HG03342 (cell line): ENCODE results near the gene CCDC170.

Experiments
- ATAC-seq: cut with Tn5 transposase; IDR thresholded peaks from one replicate; pipeline ENCODE4 v1.9.1; 2021; ENCODE audit warnings: mild to moderate bottlenecking, moderate library complexity; ENCODE audit not compliant: unreplicated experiment

CCDC170 gene

GRCh38 chr6:151651639-151652038 lies 157.8 kb downstream of the CCDC170 start:
- ATAC-seq = no peak

DNA sequence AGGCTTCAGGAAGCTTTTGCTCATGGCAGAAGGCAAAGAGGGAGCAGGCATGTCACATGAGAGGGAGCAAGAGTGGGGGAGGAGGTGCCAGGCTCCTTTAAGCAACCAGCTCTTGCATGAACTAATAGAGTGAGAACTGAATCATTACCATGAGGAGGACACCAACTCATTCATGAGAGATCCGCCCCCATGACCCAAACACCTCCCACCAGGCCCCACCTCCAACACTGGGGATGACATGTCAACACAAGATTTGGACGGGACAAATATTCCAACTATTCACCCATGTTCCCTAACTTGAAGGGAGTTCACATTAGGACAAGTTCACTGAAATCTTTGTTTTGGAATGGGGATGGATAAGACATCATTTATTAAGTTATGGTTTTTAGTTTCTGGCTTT lies 158.5 kb downstream of the CCDC170 start:
- no peak for ATAC-seq

DNA sequence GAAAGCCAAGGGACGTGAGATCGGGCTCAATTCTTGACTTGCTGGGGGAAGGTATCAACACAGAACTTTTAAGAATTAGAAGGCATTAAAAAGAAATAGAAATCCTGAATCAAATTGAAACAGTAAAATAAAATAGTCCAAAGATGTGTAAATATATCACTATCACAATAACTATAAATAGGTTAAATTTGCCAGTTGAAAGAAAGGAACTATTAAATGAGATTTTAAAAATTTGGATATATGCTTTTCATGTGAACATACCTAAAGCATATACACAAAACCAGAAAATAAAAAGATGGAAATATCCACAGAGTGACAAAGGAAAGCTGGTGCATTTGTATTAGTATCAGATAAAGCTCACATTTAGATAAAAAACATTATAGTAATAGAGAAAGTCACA lies 161.3 kb downstream of the CCDC170 start:
- ATAC-seq = no peak

- ATAC-seq = no peak
Observed at GRCh38 chr6:151656392-151656791, 162.6 kb downstream of the CCDC170 start.

DNA sequence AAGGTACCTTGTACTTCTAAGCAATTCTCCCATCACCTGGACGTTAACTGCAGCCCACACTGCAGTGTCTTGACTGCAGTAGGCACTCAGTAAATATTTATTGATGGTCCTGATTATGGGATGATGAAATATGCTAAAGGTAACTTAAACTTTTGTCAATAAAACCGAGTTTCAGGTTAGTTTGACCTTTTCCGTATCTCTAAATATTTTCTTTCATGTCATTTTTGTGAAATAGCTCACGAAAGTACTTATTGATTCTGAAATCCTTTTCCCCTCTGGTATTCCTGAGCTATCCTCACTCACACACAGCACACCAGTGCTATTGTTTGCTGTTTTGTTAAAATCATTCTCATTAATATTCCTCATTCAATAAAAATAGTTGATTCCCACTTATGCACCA lies 164.3 kb downstream of the CCDC170 start:
- ATAC-seq = no peak

DNA sequence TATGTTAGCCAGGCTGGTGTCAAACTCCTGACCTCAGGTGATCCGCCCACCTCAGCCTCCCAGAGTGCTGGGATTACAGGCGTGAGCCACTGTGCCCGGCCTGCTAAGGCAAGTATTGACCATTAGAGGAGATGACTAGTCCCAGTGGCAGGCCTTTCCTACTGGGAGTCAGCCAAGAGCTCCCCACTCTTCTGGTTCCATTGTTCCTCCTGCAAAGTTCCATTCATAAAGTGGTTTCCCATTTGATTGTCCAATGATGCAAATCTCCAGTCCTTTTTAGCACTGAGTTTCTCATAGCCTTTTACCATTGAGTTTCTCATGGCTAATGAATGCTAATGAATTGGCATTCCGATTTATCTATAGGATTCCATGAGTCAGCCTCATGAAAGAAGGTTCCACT lies 165.4 kb downstream of the CCDC170 start:
- no peak for ATAC-seq

DNA sequence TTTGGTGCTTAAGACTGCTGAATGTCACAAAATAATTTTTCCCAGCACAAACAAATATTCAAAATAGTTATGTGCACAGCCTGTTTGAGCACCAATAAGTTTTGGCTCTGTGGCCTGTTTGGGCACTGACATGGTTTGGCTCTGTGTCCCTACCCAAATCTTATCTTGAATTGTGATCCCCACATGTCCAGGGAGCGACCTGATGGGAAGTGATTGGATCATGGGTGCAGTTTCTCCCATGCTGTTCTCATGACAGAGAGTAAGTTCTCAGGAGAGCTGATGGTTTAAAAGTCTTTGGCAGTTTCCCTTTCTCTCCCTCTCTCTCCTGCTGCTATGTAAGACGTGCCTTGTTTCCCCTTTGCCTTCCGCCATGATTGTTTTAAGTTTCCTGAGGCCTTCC lies 167.7 kb downstream of the CCDC170 start:
- no peak for ATAC-seq

DNA sequence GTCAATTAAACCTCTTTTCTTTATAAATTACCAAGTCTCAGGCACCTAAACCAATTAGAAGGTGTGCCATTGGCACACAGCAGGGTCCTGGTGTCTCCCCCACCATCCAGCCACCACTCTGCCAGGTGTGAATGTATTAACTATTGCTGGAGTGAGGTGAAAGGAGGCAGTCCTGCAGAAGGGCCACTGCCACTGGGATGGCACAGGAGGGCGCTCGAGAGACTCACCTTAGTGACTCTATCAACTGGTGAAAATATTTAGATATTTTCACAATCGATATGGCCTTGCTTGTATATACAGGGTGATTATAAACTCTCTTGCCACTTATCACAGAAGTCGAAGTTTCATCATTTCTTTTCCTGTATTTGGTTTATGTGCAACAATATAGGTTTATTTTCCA lies 168.1 kb downstream of the CCDC170 start:
- no peak for ATAC-seq

DNA sequence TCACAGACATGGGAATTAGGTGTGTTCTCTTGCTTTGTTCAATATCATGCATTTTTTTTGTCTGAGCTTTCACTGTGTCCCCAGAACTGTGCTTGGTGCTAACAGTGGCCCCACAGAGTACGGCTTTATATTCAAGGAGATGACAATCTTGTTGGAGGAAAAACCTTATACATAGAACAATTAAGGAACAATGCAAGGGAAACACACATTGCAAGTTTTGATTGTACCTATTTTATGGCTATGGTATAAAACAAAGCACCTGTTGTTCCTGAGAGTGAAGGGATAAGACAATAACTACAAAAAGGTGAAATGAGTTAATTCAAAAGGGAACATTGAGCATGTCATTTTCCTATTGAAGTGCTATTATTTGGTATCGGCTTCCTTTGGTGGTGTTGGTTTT lies 169.7 kb downstream of the CCDC170 start:
- ATAC-seq = no peak

GRCh38 chr6:151664390-151664789 lies 170.6 kb downstream of the CCDC170 start:
- no peak for ATAC-seq

- ATAC-seq = no peak
Observed at GRCh38 chr6:151665329-151665728, 171.5 kb downstream of the CCDC170 start.

DNA sequence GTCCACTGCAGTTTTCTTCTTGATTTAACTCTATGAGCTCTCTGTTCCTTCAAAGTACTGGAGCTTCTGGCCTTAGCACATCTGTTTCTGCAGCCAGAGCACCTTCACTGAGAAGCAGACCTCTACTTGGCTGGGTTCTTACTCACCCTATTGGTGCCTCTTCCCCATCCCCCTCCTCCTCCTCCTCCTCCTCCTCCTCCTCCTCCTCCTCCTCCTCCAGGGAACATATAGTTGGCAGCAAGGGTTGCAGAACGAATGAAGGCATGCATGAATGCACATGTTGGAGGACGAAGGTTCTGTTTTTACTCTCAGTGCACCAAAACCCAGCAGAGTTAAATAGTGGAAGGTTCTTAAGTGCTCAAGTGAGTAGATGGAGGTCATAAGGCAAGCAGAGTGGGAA lies 172.7 kb downstream of the CCDC170 start:
- no peak for ATAC-seq

- no peak for ATAC-seq
Observed at GRCh38 chr6:151669208-151669560, 175.4 kb downstream of the CCDC170 start.

- ATAC-seq = no peak
Observed at GRCh38 chr6:151670116-151670515, 176.3 kb downstream of the CCDC170 start.
